H1 (cell line): ENCODE results near the gene RAD51B. TPM values are rescaled to one million over a fixed set of nuclear protein-coding genes. Genes with fewer than 3 reads are reported as not detected.

ENCODE experiments used
- CTCF ChIA-PET: fragments of 300-600 bp; sonication (Branson Sonifier 250); formaldehyde crosslinking; loops from one replicate; lab custom pipeline; 2021; ENCODE audit not compliant: partially characterized antibody; lab: Charles Lee
- POLR2A ChIA-PET: fragments of 300-600 bp; sonication (Branson Sonifier 250); formaldehyde crosslinking; loops from one replicate; lab custom pipeline; 2021; ENCODE audit warnings: inconsistent platforms; ENCODE audit not compliant: partially characterized antibody; lab: Charles Lee
- DNase-seq, 2 experiments: peaks; one replicate each; pipeline versions ENCODE4 v3.0.0 to v3.0.0-alpha.2; 2010 to 2022; ENCODE audit warnings: low spot score in 2 of 2, low read depth in 1 of 2, mixed read lengths in 1 of 2
- FAIRE-seq: peaks from 2 replicates; lab custom pipeline; 2011; peaks lifted over from hg19 to GRCh38; lab: Jason Lieb, UNC
- H2AFZ ChIP-seq: 2 replicates; pipeline ENCODE4 v1.8.1; 2012; ENCODE audit warnings: low read length, inconsistent platforms
- H2AK5ac ChIP-seq: 2 replicates; pipeline ENCODE4 v1.6.1; 2013; ENCODE audit warnings: low read depth, low read length
- H2BK120ac ChIP-seq: replicated peaks from 2 replicates; pipeline ENCODE3; 2013; ENCODE audit warnings: low read depth, low read length, inconsistent platforms
- H2BK12ac ChIP-seq: 2 replicates; pipeline ENCODE4 v1.6.1; 2013; ENCODE audit warnings: low read depth, low read length
- H2BK15ac ChIP-seq: 2 replicates; pipeline ENCODE4 v1.6.1; 2013; ENCODE audit warnings: low read length
- H2BK20ac ChIP-seq: 2 replicates; pipeline ENCODE4 v1.6.1; 2013; ENCODE audit warnings: low read length
- H2BK5ac ChIP-seq: 2 replicates; pipeline ENCODE4 v1.6.1; 2013; ENCODE audit warnings: low read depth, low read length
- H3K14ac ChIP-seq: 2 replicates; pipeline ENCODE4 v1.6.1; 2013; ENCODE audit warnings: inconsistent platforms; ENCODE audit not compliant: insufficient read length
- H3K18ac ChIP-seq: 2 replicates; pipeline ENCODE4 v1.6.1; 2013; ENCODE audit warnings: low read length; ENCODE audit errors: extremely low read depth
- H3K23ac ChIP-seq: 2 replicates; pipeline ENCODE4 v1.6.1; 2013; ENCODE audit warnings: inconsistent platforms; ENCODE audit not compliant: insufficient read length
- H3K23me2 ChIP-seq: 2 replicates; pipeline ENCODE4 v1.6.1; 2013; ENCODE audit warnings: low read depth, low read length
- H3K27ac ChIP-seq: 2 replicates; pipeline ENCODE4 v1.6.1; 2011; ENCODE audit warnings: low read depth, low read length, inconsistent platforms
- H3K27me3 ChIP-seq, 4 experiments: replicated peaks in 1 of 4; 1 replicate in 1 of 4; 2 replicates in 3 of 4; pipeline versions ENCODE4 v1.6.1 to v1.8.1; 2011 to 2013; ENCODE audit warnings: low read length in 3 of 4, mild to moderate bottlenecking in 3 of 4, inconsistent platforms in 2 of 4, mixed read lengths in 2 of 4, moderate library complexity in 1 of 4; ENCODE audit not compliant: control insufficient read depth in 3 of 4, insufficient read depth in 3 of 4; ENCODE audit errors: extremely low read depth in 1 of 4
- H3K36me3 ChIP-seq, 4 experiments: 2 replicates each; pipeline versions ENCODE4 v1.6.1 to v1.8.1; 2011 to 2013; ENCODE audit warnings: mild to moderate bottlenecking in 4 of 4, low read length in 3 of 4, moderate library complexity in 2 of 4, control low read depth in 1 of 4, inconsistent platforms in 1 of 4; ENCODE audit not compliant: insufficient read depth in 4 of 4, control insufficient read depth in 2 of 4
- H3K4ac ChIP-seq: replicated peaks from 2 replicates; pipeline ENCODE3; 2013; ENCODE audit warnings: low read length, low read depth, mixed read lengths, inconsistent platforms; ENCODE audit not compliant: insufficient read length
- H3K4me1 ChIP-seq, 4 experiments: replicated peaks in 1 of 4; 1 replicate in 1 of 4; 2 replicates in 3 of 4; pipeline versions ENCODE4 v1.6.1 to v1.8.1; 2011 to 2013; ENCODE audit warnings: low read length in 3 of 4, inconsistent platforms in 2 of 4, mixed read lengths in 1 of 4; ENCODE audit not compliant: insufficient read depth in 4 of 4, control insufficient read depth in 3 of 4
- H3K4me2 ChIP-seq, 2 experiments: 2 replicates each; pipeline versions ENCODE4 v1.6.1 to v1.8.1; 2011 to 2013; ENCODE audit warnings: low read depth in 2 of 2, low read length in 2 of 2, control low read depth in 1 of 2, inconsistent platforms in 1 of 2, mild to moderate bottlenecking in 1 of 2; ENCODE audit not compliant: insufficient read depth in 1 of 2
- H3K4me3 ChIP-seq, 4 experiments: fragments of 200-600, 300-600 bp in 1 of 4; sonication (generic), shearing (Covaris generic), sonication (Bioruptor Twin) in 1 of 4; 2 replicates each; pipeline versions ENCODE4 v1.5.1 to v1.8.1; 2011 to 2016; ENCODE audit warnings: low read length in 4 of 4, low read depth in 3 of 4, control low read depth in 2 of 4, inconsistent platforms in 2 of 4, mild to moderate bottlenecking in 2 of 4, mixed read lengths in 1 of 4, moderate library complexity in 1 of 4; ENCODE audit not compliant: insufficient read depth in 2 of 4; ENCODE audit errors: extremely low read depth in 1 of 4
- H3K56ac ChIP-seq: replicated peaks from 2 replicates; pipeline ENCODE3; 2013; ENCODE audit warnings: low read depth, mild to moderate bottlenecking, mixed read lengths, low read length, inconsistent platforms; ENCODE audit not compliant: insufficient read length
- H3K79me1 ChIP-seq: 2 replicates; pipeline ENCODE4 v1.6.1; 2013; ENCODE audit warnings: low read depth, low read length, control low read depth
- H3K79me2 ChIP-seq, 2 experiments: 2 replicates each; pipeline versions ENCODE4 v1.6.1 to v1.8.1; 2012 to 2013; ENCODE audit warnings: low read length in 2 of 2, mild to moderate bottlenecking in 2 of 2, inconsistent platforms in 1 of 2; ENCODE audit not compliant: insufficient read depth in 2 of 2, control insufficient read depth in 1 of 2
- H3K9ac ChIP-seq, 4 experiments: replicated peaks in 1 of 4; 1 replicate in 1 of 4; 2 replicates in 3 of 4; pipeline versions ENCODE4 v1.6.1 to v1.8.1; 2011 to 2013; ENCODE audit warnings: low read depth in 3 of 4, low read length in 3 of 4, control low read depth in 2 of 4, mild to moderate bottlenecking in 2 of 4, moderate library complexity in 2 of 4, inconsistent platforms in 1 of 4; ENCODE audit errors: extremely low read depth in 1 of 4
- H3K9me3 ChIP-seq, 2 experiments: 2 replicates each; pipeline versions ENCODE4 v1.6.1 to v1.8.1; 2012 to 2013; ENCODE audit warnings: mild to moderate bottlenecking in 2 of 2, moderate library complexity in 2 of 2, control low read depth in 1 of 2, inconsistent platforms in 1 of 2, low read depth in 1 of 2, low read length in 1 of 2, mixed read lengths in 1 of 2; ENCODE audit not compliant: insufficient read depth in 2 of 2
- H4K20me1 ChIP-seq, 2 experiments: replicated peaks in 1 of 2; 2 replicates each; pipeline versions ENCODE3 to v1.8.1; 2011 to 2013; ENCODE audit warnings: inconsistent platforms in 2 of 2, low read length in 2 of 2, mild to moderate bottlenecking in 1 of 2; ENCODE audit not compliant: insufficient read depth in 2 of 2, control insufficient read depth in 1 of 2
- H4K5ac ChIP-seq: 2 replicates; pipeline ENCODE4 v1.6.1; 2013; ENCODE audit warnings: low read length, low read depth, mixed read lengths, inconsistent platforms; ENCODE audit not compliant: insufficient read length
- H4K8ac ChIP-seq: 2 replicates; pipeline ENCODE4 v1.8.0; 2013; ENCODE audit warnings: mild to moderate bottlenecking, moderate library complexity, low read length, inconsistent platforms; ENCODE audit not compliant: insufficient read depth; ENCODE audit errors: extremely low read depth
- H4K91ac ChIP-seq: replicated peaks from 2 replicates; pipeline ENCODE3; 2013; ENCODE audit warnings: low read length, mixed read lengths, inconsistent platforms; ENCODE audit not compliant: insufficient read length
- CHD1 ChIP-seq: IDR thresholded peaks from 2 replicates; pipeline ENCODE4 v1.6.1; 2012; ENCODE audit warnings: low read depth, low read length, improper control_type of control experiment
- EP300 ChIP-seq, 2 experiments: IDR thresholded peaks; 1 replicate in 1 of 2; 2 replicates in 1 of 2; pipeline ENCODE4 v1.6.1; 2011 to 2012; ENCODE audit warnings: low read depth in 2 of 2, low read length in 2 of 2, mild to moderate bottlenecking in 2 of 2, borderline replicate concordance in 1 of 2, inconsistent platforms in 1 of 2, moderate library complexity in 1 of 2
- HDAC2 ChIP-seq, 2 experiments: fragments of 300-600 bp in 1 of 2; sonication (generic) in 1 of 2; IDR thresholded peaks; 2 replicates each; pipeline ENCODE4 v1.6.1; 2011 to 2012; ENCODE audit warnings: low read depth in 2 of 2, low read length in 2 of 2, mild to moderate bottlenecking in 2 of 2, moderate library complexity in 2 of 2, borderline replicate concordance in 1 of 2, inconsistent platforms in 1 of 2
- KDM1A ChIP-seq: fragments of 200-600, 300-600 bp; sonication (generic); IDR thresholded peaks from 2 replicates; pipeline ENCODE4 v1.7.1; 2016; ENCODE audit warnings: mild to moderate bottlenecking, low read length, borderline replicate concordance
- RXRA ChIP-seq: IDR thresholded peaks from 2 replicates; pipeline ENCODE4 v1.6.1; 2011; ENCODE audit warnings: low read depth, mild to moderate bottlenecking, low read length, moderate library complexity; ENCODE audit not compliant: insufficient read depth
- YY1 ChIP-seq: IDR thresholded peaks from 2 replicates; pipeline ENCODE4 v1.6.1; 2011; ENCODE audit warnings: low read depth, mild to moderate bottlenecking, low read length
- ZNF274 ChIP-seq: IDR thresholded peaks from 2 replicates; pipeline ENCODE4 v1.7.0; 2012; ENCODE audit warnings: low read length, borderline replicate concordance; ENCODE audit errors: extremely low read depth
- WGBS, 2 experiments: shearing (Covaris generic) in 1 of 2; methylation state at CpG; one replicate each; pipeline versions ENCODE4 v1.1.6 to v1.1.7; 2013 to 2015; ENCODE audit warnings: low lambda C conversion rate in 2 of 2, mixed read lengths in 2 of 2, inconsistent platforms in 1 of 2, low coverage in 1 of 2, missing lambda C conversion rate in 1 of 2; ENCODE audit not compliant: insufficient replicate concordance in 2 of 2, insufficient coverage in 1 of 2, insufficient read length in 1 of 2; ENCODE audit errors: extremely low coverage in 1 of 2, missing lambda C conversion rate in 1 of 2; 5-methylcytosine and 5-hydroxymethylcytosine counted together
- polyA plus RNA-seq, 7 experiments: library from polyadenylated mRNA; depleted of rRNA in 3 of 7; stranded (reverse) in 5 of 7; unstranded in 2 of 7; fragments of >200 nt in 5 of 7; fragments of 200-250 nt in 2 of 7; gene quantifications; 1 replicate in 5 of 7; 2 replicates in 1 of 7; 4 replicates in 1 of 7; pipeline versions ENCODE4 v1.2.1 to v1.2.3, GENCODE V29; 2011 to 2013; ENCODE audit warnings: missing spikeins in 2 of 7, mixed read lengths in 2 of 7
- total RNA-seq: library from RNA; stranded (reverse); fragmentation: NEBNext Ultra II Directional; extraction: Animal tissue kit (Norgen Biotek cat#: 25700); gene quantifications from 2 replicates; pipeline ENCODE4 v1.2.1, GENCODE V29; 2021
- TF ChIP-seq, protein P1 (sequence below): IDR thresholded peaks from 2 replicates; pipeline ENCODE4 v1.6.1; 2011; ENCODE audit warnings: low read depth, mild to moderate bottlenecking, low read length; ENCODE audit not compliant: insufficient read depth

RAD51B gene
- total and polyA plus RNA-seq, 2 of the 8 experiments (the other 6 are each of a cell fraction or from before 2014, with no cell fraction given), result 3.9 to 14.9 TPM

- H4K8ac ChIP-seq, result no peak overlapping the region
- peaks cover 0 to 6% (median 0%) of the 10 kb centered on the region in 4 experiments; a peak in 2 of 7 replicates for H3K4me1 ChIP-seq
- H3K4me2 ChIP-seq, result no peak overlapping the region
- no peaks in the 10 kb centered on the region for H3K9me3 ChIP-seq
- no peak overlapping the region for H2BK20ac ChIP-seq
- no peak overlapping the region for H3K23ac ChIP-seq
- H3K79me2 ChIP-seq, result no peaks in the 10 kb centered on the region
- H3K4me3 ChIP-seq, result no peak overlapping the region
- no peak overlapping the region for H4K91ac ChIP-seq
- ChIA-PET POLR2A (interaction anchor here (0.6 to 0.8 kb wide), 2 partner anchors 80 to 585 kb away, joined by 3 to 5 read pairs; no protein-coding TSS in a partner anchor), CTCF (interaction anchor here (0.5 kb wide), 1 partner anchor 65 kb away, joined by 4 read pairs; no protein-coding TSS in a partner anchor)
- H3K27me3 ChIP-seq, result no peaks in the 10 kb centered on the region
- no peak overlapping the region for H2BK5ac ChIP-seq
- 78% methylated on average over 1 of the region's 1 CpG; no CpG with 5 or more reads in 1 of the 2 experiments for WGBS, 2 experiments
- H2AK5ac ChIP-seq, result no peak overlapping the region
- no peak overlapping the region for H2AFZ ChIP-seq
- H3K14ac ChIP-seq, result no peak overlapping the region
- H3K27ac ChIP-seq, result no peak overlapping the region
- DNase-seq, result no peak
- no peak overlapping the region for H3K4ac ChIP-seq
- H3K9ac ChIP-seq, result no peak overlapping the region
- no peak overlapping the region for H2BK120ac ChIP-seq
- H3K18ac ChIP-seq, result no peak overlapping the region
- FAIRE-seq, result no peak
- no peaks in the 10 kb centered on the region for H3K36me3 ChIP-seq
- H2BK15ac ChIP-seq, result no peak overlapping the region
- no peaks in the 10 kb centered on the region for H3K79me1 ChIP-seq
- H4K5ac ChIP-seq, result no peak overlapping the region
- no peaks in the 10 kb centered on the region for H4K20me1 ChIP-seq
- TF ChIP-seq CHD1 (no peak), KDM1A (no peak), EP300 (IDR thresholded peaks at IDR 0.05; ENCODE audit: borderline replicate concordance in 1 of 2, low read depth in 2 of 2, low read length in 2 of 2) (no peak), ZNF274 (no peak), YY1 (no peak), RXRA (no peak), HDAC2 (IDR thresholded peaks at IDR 0.05; ENCODE audit: borderline replicate concordance in 1 of 2, low read depth in 2 of 2, low read length in 2 of 2) (no peak)
- TF ChIP-seq, protein P1, sequence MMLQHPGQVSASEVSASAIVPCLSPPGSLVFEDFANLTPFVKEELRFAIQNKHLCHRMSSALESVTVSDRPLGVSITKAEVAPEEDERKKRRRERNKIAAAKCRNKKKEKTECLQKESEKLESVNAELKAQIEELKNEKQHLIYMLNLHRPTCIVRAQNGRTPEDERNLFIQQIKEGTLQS, result no peak
- no peaks in the 10 kb centered on the region for H3K23me2 ChIP-seq
- no peak overlapping the region for H3K56ac ChIP-seq
- H2BK12ac ChIP-seq, result no peak overlapping the region
These were observed 389.2 kb downstream of the RAD51B start for GRCh38 chr14:68208626-68209317.
